ENCODE results near the gene PPP1R17.

DNA sequence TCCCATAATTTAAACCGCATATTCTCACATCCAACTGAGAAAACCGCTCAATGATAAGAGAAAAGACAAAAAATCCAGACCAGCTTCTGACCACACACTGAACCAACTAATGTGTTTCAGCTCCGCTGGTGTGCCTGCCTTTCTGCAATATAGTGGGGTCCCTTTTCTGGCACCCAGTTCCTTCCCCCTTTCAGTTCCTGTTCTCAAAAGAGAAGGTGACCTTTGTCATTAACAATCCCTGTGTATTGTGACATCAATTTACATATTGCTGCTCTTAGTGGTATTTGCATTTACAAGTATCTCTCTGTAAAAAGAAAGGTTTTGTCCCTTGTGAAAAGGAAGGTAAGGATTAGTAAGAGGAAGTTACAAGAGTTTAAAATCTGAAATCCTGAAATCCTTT, 1.4 kb downstream of the PPP1R17 start:
- TF ChIP-seq CTCF (conservative IDR thresholded peaks at IDR 0.05; ENCODE audit: low read length) (no peak), EZH2phosphoT487 (IDR thresholded peaks at IDR 0.05; ENCODE audit: borderline replicate concordance, low read depth, low read length) (no peak)

Measured in OCI-LY7 (cell line).